Coronary artery (tissue), 2 donors: ENCODE measurements around the gene EIF4ENIF1.

ENCODE experiments used
- DNase-seq: peaks from one replicate; pipeline ENCODE4 v3.0.0-alpha.2; 2017; ENCODE audit warnings: low spot score
- H3K27ac ChIP-seq, 2 donors: fragments of 200-600 bp; sonication (generic); one replicate each; pipeline ENCODE4 v1.5.1; 2016 to 2019
- H3K4me3 ChIP-seq: fragments of 200-600 bp; sonication (generic); 2 replicates; pipeline ENCODE4 v1.5.1; 2016; ENCODE audit warnings: mild to moderate bottlenecking, moderate library complexity
- CTCF ChIP-seq: fragments of 200-600 bp; sonication (generic); IDR thresholded peaks from one replicate; pipeline ENCODE4 v1.5.1; 2019; ENCODE audit warnings: antibody characterized with exemption

The EIF4ENIF1 gene

GRCh38 chr22:31477329-31477728, 12.3 kb downstream of the EIF4ENIF1 start:
- no peak for TF ChIP-seq CTCF
- no peak overlapping the region for H3K4me3 ChIP-seq
- H3K27ac ChIP-seq: no peak overlapping the region
- DNase-seq: no peak

- no peak for TF ChIP-seq CTCF
- no peak overlapping the region for H3K4me3 ChIP-seq
- no peak for DNase-seq
- no peak overlapping the region for H3K27ac ChIP-seq
Observed at GRCh38 chr22:31475800-31476199, 13.8 kb downstream of the EIF4ENIF1 start.

GRCh38 chr22:31474743-31475142, 14.9 kb downstream of the EIF4ENIF1 start:
- Histone ChIP-seq H3K4me3 (no peak overlapping the region), H3K27ac (no peak overlapping the region)
- no peak for TF ChIP-seq CTCF
- DNase-seq: no peak

GRCh38 chr22:31465307-31465706, 24.3 kb downstream of the EIF4ENIF1 start:
- DNase-seq: no peak
- no peak overlapping the region for H3K4me3 ChIP-seq
- no peak overlapping the region for H3K27ac ChIP-seq
- TF ChIP-seq CTCF: no peak

- Histone ChIP-seq H3K4me3 (no peak overlapping the region), H3K27ac (no peak overlapping the region)
- TF ChIP-seq CTCF: no peak
- DNase-seq: no peak
Observed at GRCh38 chr22:31461699-31462098, 27.9 kb downstream of the EIF4ENIF1 start.

GRCh38 chr22:31451709-31452571, 37.7 kb downstream of the EIF4ENIF1 start:
- Histone ChIP-seq H3K4me3 (no peak overlapping the region), H3K27ac (no peak overlapping the region)
- no peak for TF ChIP-seq CTCF
- DNase-seq: no peak

GRCh38 chr22:31449506-31449905, 40.1 kb downstream of the EIF4ENIF1 start:
- no peak for DNase-seq
- H3K4me3 ChIP-seq: no peak overlapping the region
- no peak for TF ChIP-seq CTCF
- H3K27ac ChIP-seq: no peak overlapping the region
